Spleen (tissue), 7 donors: ENCODE results near the gene MIA3.

Experiments
- POLR2A ChIP-seq, 3 donors: fragments of 450-650 bp; IDR thresholded peaks; one replicate each; pipeline ENCODE4 v1.5.1; 2017; ENCODE audit warnings: antibody characterized with exemption in 3 of 3, mild to moderate bottlenecking in 1 of 3
- POLR2AphosphoS5 ChIP-seq, 3 donors: sonication (generic); formaldehyde crosslinking; IDR thresholded peaks; one replicate each; pipeline ENCODE4 v1.5.1; 2017; ENCODE audit warnings: antibody characterized with exemption in 3 of 3
- TF ChIP-seq, protein P1 (sequence below), 11 experiments: fragments of 200-600 bp in 7 of 11; fragments of 450-650 bp in 4 of 11; sonication (generic) in 4 of 11; IDR thresholded peaks in 8 of 11; conservative IDR thresholded peaks in 3 of 11; 1 replicate in 7 of 11; 2 replicates in 4 of 11; pipeline versions ENCODE4 v1.4.0 to v1.8.0; 2016 to 2021; ENCODE audit warnings: antibody characterized with exemption in 11 of 11, inconsistent platforms in 4 of 11, mild to moderate bottlenecking in 1 of 11
- donor health status: DM: no; HTN: no; CAD: no; lungs with moderate emphysema.
- donor health status: DM: no; HTN: no; CAD: no.
- donor health status: DM: no; HTN: no; CAD: no.

DNA sequence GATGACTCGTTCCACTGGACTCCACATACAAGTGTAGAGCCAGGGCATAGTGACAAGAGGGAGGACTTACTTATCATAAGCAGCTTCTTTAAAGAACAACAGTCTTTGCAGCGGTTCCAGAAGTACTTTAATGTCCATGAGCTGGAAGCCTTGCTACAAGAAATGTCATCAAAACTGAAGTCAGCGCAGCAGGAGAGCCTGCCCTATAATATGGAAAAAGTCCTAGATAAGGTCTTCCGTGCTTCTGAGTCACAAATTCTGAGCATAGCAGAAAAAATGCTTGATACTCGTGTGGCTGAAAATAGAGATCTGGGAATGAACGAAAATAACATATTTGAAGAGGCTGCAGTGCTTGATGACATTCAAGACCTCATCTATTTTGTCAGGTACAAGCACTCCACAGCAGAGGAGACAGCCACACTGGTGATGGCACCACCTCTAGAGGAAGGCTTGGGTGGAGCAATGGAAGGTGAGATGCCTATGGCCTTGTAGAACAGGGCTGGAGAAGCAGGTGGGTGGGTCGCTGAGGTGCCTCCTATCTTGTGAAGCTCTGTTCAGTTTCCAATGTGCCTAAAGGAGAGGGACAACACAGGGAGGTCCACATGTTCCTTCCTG is 12.1 kb downstream of the MIA3 start:
- TF ChIP-seq, protein P1, sequence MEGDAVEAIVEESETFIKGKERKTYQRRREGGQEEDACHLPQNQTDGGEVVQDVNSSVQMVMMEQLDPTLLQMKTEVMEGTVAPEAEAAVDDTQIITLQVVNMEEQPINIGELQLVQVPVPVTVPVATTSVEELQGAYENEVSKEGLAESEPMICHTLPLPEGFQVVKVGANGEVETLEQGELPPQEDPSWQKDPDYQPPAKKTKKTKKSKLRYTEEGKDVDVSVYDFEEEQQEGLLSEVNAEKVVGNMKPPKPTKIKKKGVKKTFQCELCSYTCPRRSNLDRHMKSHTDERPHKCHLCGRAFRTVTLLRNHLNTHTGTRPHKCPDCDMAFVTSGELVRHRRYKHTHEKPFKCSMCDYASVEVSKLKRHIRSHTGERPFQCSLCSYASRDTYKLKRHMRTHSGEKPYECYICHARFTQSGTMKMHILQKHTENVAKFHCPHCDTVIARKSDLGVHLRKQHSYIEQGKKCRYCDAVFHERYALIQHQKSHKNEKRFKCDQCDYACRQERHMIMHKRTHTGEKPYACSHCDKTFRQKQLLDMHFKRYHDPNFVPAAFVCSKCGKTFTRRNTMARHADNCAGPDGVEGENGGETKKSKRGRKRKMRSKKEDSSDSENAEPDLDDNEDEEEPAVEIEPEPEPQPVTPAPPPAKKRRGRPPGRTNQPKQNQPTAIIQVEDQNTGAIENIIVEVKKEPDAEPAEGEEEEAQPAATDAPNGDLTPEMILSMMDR (IDR thresholded peaks at IDR 0.05 in 8 of 11, conservative IDR thresholded peaks at IDR 0.05 in 3 of 11): no peak
- TF ChIP-seq POLR2A (IDR thresholded peaks at IDR 0.05): no peak
- no peak for TF ChIP-seq POLR2AphosphoS5 (IDR thresholded peaks at IDR 0.05)
